H9 (cell line): ENCODE results near the gene PCDHGA6. TPM values are rescaled to one million over a fixed set of nuclear protein-coding genes. Genes with fewer than 3 reads are reported as not detected.

Experiments
- DNase-seq: peaks from one replicate; pipeline ENCODE4 v3.0.0-alpha.2; 2017
- H2AFZ ChIP-seq: one replicate; pipeline ENCODE4 v1.6.1; 2013; ENCODE audit warnings: mild to moderate bottlenecking, low read length, control low read depth, moderate library complexity
- H2AK5ac ChIP-seq: 2 replicates; pipeline ENCODE4 v1.6.1; 2013; ENCODE audit warnings: low read length, control low read depth, mixed read lengths; ENCODE audit not compliant: insufficient read length
- H2BK120ac ChIP-seq: one replicate; pipeline ENCODE4 v1.6.1; 2013; ENCODE audit warnings: low read depth, mild to moderate bottlenecking, low read length, control low read depth, inconsistent platforms; ENCODE audit not compliant: poor library complexity, severe bottlenecking
- H2BK12ac ChIP-seq: 2 replicates; pipeline ENCODE4 v1.6.1; 2013; ENCODE audit warnings: low read length, control low read depth, mixed read lengths, low read depth; ENCODE audit not compliant: insufficient read length
- H2BK15ac ChIP-seq: 2 replicates; pipeline ENCODE4 v1.6.1; 2013; ENCODE audit warnings: low read depth, low read length, control low read depth
- H2BK20ac ChIP-seq: one replicate; pipeline ENCODE4 v1.6.1; 2013; ENCODE audit warnings: low read depth, mild to moderate bottlenecking, low read length, control low read depth, inconsistent platforms; ENCODE audit not compliant: poor library complexity, severe bottlenecking
- H2BK5ac ChIP-seq: 2 replicates; pipeline ENCODE4 v1.6.1; 2013; ENCODE audit warnings: low read length, control low read depth, mixed read lengths; ENCODE audit not compliant: insufficient read length
- H3K14ac ChIP-seq: 2 replicates; pipeline ENCODE4 v1.6.1; 2013; ENCODE audit warnings: low read length, control low read depth; ENCODE audit not compliant: insufficient read depth
- H3K18ac ChIP-seq: 2 replicates; pipeline ENCODE4 v1.6.1; 2013; ENCODE audit warnings: low read depth, mild to moderate bottlenecking, mixed read lengths, low read length, control low read depth; ENCODE audit not compliant: insufficient read length
- H3K23ac ChIP-seq: 2 replicates; pipeline ENCODE4 v1.6.1; 2013; ENCODE audit warnings: low read length, control low read depth, mixed read lengths, low read depth; ENCODE audit not compliant: insufficient read length
- H3K23me2 ChIP-seq: 2 replicates; pipeline ENCODE4 v1.6.1; 2013; ENCODE audit warnings: low read depth, mild to moderate bottlenecking, mixed read lengths, low read length, control low read depth; ENCODE audit not compliant: insufficient read length, poor library complexity, severe bottlenecking
- H3K27ac ChIP-seq: 2 replicates; pipeline ENCODE4 v1.5.1; 2013; ENCODE audit warnings: low read length, control low read depth, mixed read lengths, low read depth; ENCODE audit not compliant: insufficient read length
- H3K27me3 ChIP-seq: 2 replicates; pipeline ENCODE4 v1.6.1; 2013; ENCODE audit warnings: low read length, control low read depth, inconsistent platforms; ENCODE audit not compliant: insufficient read depth
- H3K4ac ChIP-seq: 2 replicates; pipeline ENCODE4 v1.6.1; 2013; ENCODE audit warnings: low read depth, mild to moderate bottlenecking, control low read depth, inconsistent platforms, low read length, moderate library complexity
- H3K4me1 ChIP-seq: 2 replicates; pipeline ENCODE4 v1.6.1; 2013; ENCODE audit warnings: low read length, control low read depth, inconsistent platforms; ENCODE audit not compliant: insufficient read depth
- H3K4me2 ChIP-seq: 2 replicates; pipeline ENCODE4 v1.6.1; 2013; ENCODE audit warnings: low read length, control low read depth, mixed read lengths; ENCODE audit not compliant: insufficient read length, insufficient read depth
- H3K56ac ChIP-seq: 2 replicates; pipeline ENCODE4 v1.6.1; 2013; ENCODE audit warnings: low read depth, mild to moderate bottlenecking, mixed read lengths, low read length, control low read depth; ENCODE audit not compliant: insufficient read length
- H3K79me1 ChIP-seq: 2 replicates; pipeline ENCODE4 v1.6.1; 2013; ENCODE audit warnings: low read depth, mild to moderate bottlenecking, moderate library complexity, low read length, control low read depth, inconsistent platforms; ENCODE audit not compliant: insufficient read depth, poor library complexity, severe bottlenecking
- H3K79me2 ChIP-seq: 2 replicates; pipeline ENCODE4 v1.6.1; 2013; ENCODE audit warnings: low read length, control low read depth, inconsistent platforms; ENCODE audit not compliant: insufficient read depth
- H3K9ac ChIP-seq: 2 replicates; pipeline ENCODE4 v1.6.1; 2013; ENCODE audit warnings: low read length, control low read depth, mixed read lengths; ENCODE audit not compliant: insufficient read length; ENCODE audit errors: extremely low read depth
- H3K9me3 ChIP-seq: one replicate; pipeline ENCODE4 v1.6.1; 2013; ENCODE audit warnings: low read depth, low read length, inconsistent platforms; ENCODE audit not compliant: control insufficient read depth
- H3T11ph ChIP-seq: one replicate; pipeline ENCODE4 v1.6.1; 2013; ENCODE audit warnings: mild to moderate bottlenecking, low read length, control low read depth, inconsistent platforms
- H4K20me1 ChIP-seq: one replicate; pipeline ENCODE4 v1.6.1; 2013; ENCODE audit not compliant: control insufficient read depth, insufficient read length, insufficient read depth
- H4K5ac ChIP-seq: 2 replicates; pipeline ENCODE4 v1.6.1; 2013; ENCODE audit warnings: low read depth, mild to moderate bottlenecking, mixed read lengths, low read length, control low read depth; ENCODE audit not compliant: insufficient read length
- H4K8ac ChIP-seq: replicated peaks from 2 replicates; pipeline ENCODE4 v1.6.1; 2013; ENCODE audit warnings: low read length, control low read depth, mixed read lengths, low read depth; ENCODE audit not compliant: insufficient read length
- H4K91ac ChIP-seq: 2 replicates; pipeline ENCODE4 v1.6.1; 2013; ENCODE audit warnings: low read depth, mild to moderate bottlenecking, moderate library complexity, mixed read lengths, low read length, control low read depth; ENCODE audit not compliant: insufficient read length
- H3K27ac Mint-ChIP-seq, 3 experiments: 2 replicates in 2 of 3; 3 replicates in 1 of 3; pipeline ENCODE4 v1.8.0; 2020 to 2021; ENCODE audit warnings: mixed read lengths in 3 of 3, mild to moderate bottlenecking in 1 of 3, moderate library complexity in 1 of 3
- H3K27me3 Mint-ChIP-seq: 2 replicates; pipeline ENCODE4 v1.8.0; 2021; ENCODE audit warnings: low read depth, mild to moderate bottlenecking, moderate library complexity, mixed read lengths
- H3K36me3 Mint-ChIP-seq, 3 experiments: 2 replicates in 2 of 3; 3 replicates in 1 of 3; pipeline ENCODE4 v1.8.0; 2020 to 2021; ENCODE audit warnings: low read depth in 3 of 3, mixed read lengths in 3 of 3; ENCODE audit not compliant: insufficient read depth in 1 of 3
- H3K4me1 Mint-ChIP-seq, 2 experiments: 2 replicates each; pipeline ENCODE4 v1.8.0; 2020; ENCODE audit warnings: mixed read lengths in 2 of 2
- H3K4me3 Mint-ChIP-seq, 2 experiments: 2 replicates in 1 of 2; 3 replicates in 1 of 2; pipeline ENCODE4 v1.8.0; 2020 to 2021; ENCODE audit warnings: mild to moderate bottlenecking in 2 of 2, mixed read lengths in 2 of 2, moderate library complexity in 1 of 2
- H3K9me3 Mint-ChIP-seq, 2 experiments: 2 replicates in 1 of 2; 3 replicates in 1 of 2; pipeline ENCODE4 v1.8.0; 2020; ENCODE audit warnings: mild to moderate bottlenecking in 2 of 2, mixed read lengths in 2 of 2, moderate library complexity in 1 of 2
- CTCF ChIP-seq: fragments of 200-600 bp; sonication (generic); conservative IDR thresholded peaks from 3 replicates; pipeline ENCODE4 v1.8.0; 2021; ENCODE audit warnings: antibody characterized with exemption, mild to moderate bottlenecking
- WGBS: extraction: QIAGEN DNeasy Blood & Tissue Kit; methylation state at CpG from one replicate; pipeline ENCODE4 v1.1.7; 2013; ENCODE audit warnings: missing lambda C conversion rate, low lambda C conversion rate, mixed read lengths; ENCODE audit not compliant: insufficient read length; ENCODE audit errors: extremely low coverage; 5-methylcytosine and 5-hydroxymethylcytosine counted together
- total RNA-seq: library from RNA; stranded (reverse); gene quantifications from 2 replicates; pipeline ENCODE4 v1.2.1, GENCODE V29; 2021

PCDHGA6 gene
- total RNA-seq, 1 experiment from 2014 or later, result 1.7 TPM

- no peak within 1 kb of the TSS for H2BK20ac ChIP-seq
- H3K9ac ChIP-seq, result no peak within 1 kb of the TSS
Measured at GRCh38 chr5:141343242-141343952, 30.3 kb upstream of the PCDHGA6 start, which contains the start of gene PCDHGA3. Gene PCDHGA3, plus strand, starts transcription at chr5:141343829. Its CDS starts 205 bp downstream, at chr5:141344034.

More at GRCh38 chr5:141343242-141343952, 30.3 kb upstream of the PCDHGA6 start, which contains the start of gene PCDHGA3:
- H3K56ac ChIP-seq, result no peak within 1 kb of the TSS
- DNase-seq, result no peak
- no peaks in the 10 kb centered on the region for H3K79me2 ChIP-seq
- peak within 1 kb of the TSS; percentile 35 for H2AFZ ChIP-seq
- peak; percentile 66 for TF ChIP-seq CTCF
- H3K23me2 ChIP-seq, result no peaks in the 10 kb centered on the region
- H3K4ac ChIP-seq, result no peak within 1 kb of the TSS
- no peaks in the 10 kb centered on the region for H3K27me3 ChIP-seq
- peaks cover 2 to 4% of the 10 kb centered on the region in 2 experiments; a peak in 2 of 4 replicates for H3K4me1 Mint-ChIP-seq
- no peak within 1 kb of the TSS for H2BK5ac ChIP-seq
- peaks cover 17 to 52% (median 33%) of the 10 kb centered on the region in 3 experiments for H3K36me3 Mint-ChIP-seq
- H3K9me3 ChIP-seq, result peaks cover 25% of the 10 kb centered on the region
- no peaks in the 10 kb centered on the region for H3K79me1 ChIP-seq
- H4K91ac ChIP-seq, result no peak within 1 kb of the TSS
- no peak within 1 kb of the TSS for H3K4me2 ChIP-seq
- no peak within 1 kb of the TSS for H2AK5ac ChIP-seq
- H2BK120ac ChIP-seq, result no peak within 1 kb of the TSS
- no peak within 1 kb of the TSS for H3K18ac ChIP-seq
- H4K20me1 ChIP-seq, result no peaks in the 10 kb centered on the region
- H3T11ph ChIP-seq, result no peak within 1 kb of the TSS
- no peak within 1 kb of the TSS for H3K27ac ChIP-seq
- no peak within 1 kb of the TSS for H2BK15ac ChIP-seq
- no peak within 1 kb of the TSS for H4K5ac ChIP-seq
- peak within 1 kb of the TSS in 1 of 2 experiments; percentile 44; a peak in 1 of 5 replicates for H3K4me3 Mint-ChIP-seq
- H3K14ac ChIP-seq, result no peak within 1 kb of the TSS
- no peak within 1 kb of the TSS for H3K23ac ChIP-seq
- H3K9me3 Mint-ChIP-seq, result peaks cover 65 to 77% of the 10 kb centered on the region in 2 experiments
- no peaks in the 10 kb centered on the region for H3K4me1 ChIP-seq
- H3K27me3 Mint-ChIP-seq, result peaks cover 9% of the 10 kb centered on the region
- WGBS, result no CpG with 5 or more reads among the region's 9 CpGs
- no peak within 1 kb of the TSS for H2BK12ac ChIP-seq
- H4K8ac ChIP-seq, result no peak within 1 kb of the TSS
- H3K27ac Mint-ChIP-seq, result no peak within 1 kb of the TSS
